Small intestine (tissue), 7 donors: ENCODE data around the gene TMEM44. TPM values are rescaled to one million over a fixed set of nuclear protein-coding genes. Genes with fewer than 3 reads are reported as not detected.
A peak's percentile ranks its signal among the peaks of the same experiment; 100 is the strongest.

Source experiments
- DNase-seq, 2 donors: peaks; one replicate each; pipeline versions ENCODE4 v3.0.0 to v3.0.0-alpha.2; 2013
- FAIRE-seq: peaks from 2 replicates; lab custom pipeline; 2012; peaks lifted over from hg19 to GRCh38; lab: Jason Lieb, UNC
- H3K27ac ChIP-seq, 3 donors: one replicate each; pipeline ENCODE4 v1.5.1; 2013; ENCODE audit warnings: low read length in 2 of 3, mild to moderate bottlenecking in 2 of 3, control low read depth in 1 of 3, inconsistent platforms in 1 of 3, low read depth in 1 of 3, moderate library complexity in 1 of 3
- H3K27me3 ChIP-seq, 3 donors: one replicate each; pipeline ENCODE4 v1.6.1; 2013; ENCODE audit warnings: low read length in 3 of 3, inconsistent platforms in 1 of 3; ENCODE audit not compliant: control insufficient read depth in 3 of 3, insufficient read depth in 3 of 3
- H3K36me3 ChIP-seq, 3 donors: one replicate each; pipeline ENCODE4 v1.6.1; 2013; ENCODE audit warnings: low read length in 3 of 3, inconsistent platforms in 1 of 3, low read depth in 1 of 3, mild to moderate bottlenecking in 1 of 3, moderate library complexity in 1 of 3; ENCODE audit not compliant: control insufficient read depth in 3 of 3, insufficient read depth in 2 of 3
- H3K4me1 ChIP-seq, 3 donors: one replicate each; pipeline ENCODE4 v1.6.1; 2013; ENCODE audit warnings: low read length in 2 of 3, inconsistent platforms in 1 of 3, low read depth in 1 of 3, mild to moderate bottlenecking in 1 of 3, moderate library complexity in 1 of 3; ENCODE audit not compliant: control insufficient read depth in 3 of 3, insufficient read depth in 2 of 3
- H3K4me3 ChIP-seq, 3 donors: one replicate each; pipeline ENCODE4 v1.5.1; 2013; ENCODE audit warnings: low read length in 3 of 3, control low read depth in 1 of 3, inconsistent platforms in 1 of 3, low read depth in 1 of 3, mild to moderate bottlenecking in 1 of 3, moderate library complexity in 1 of 3
- H3K9me3 ChIP-seq, 2 donors: one replicate each; pipeline ENCODE4 v1.6.1; 2013; ENCODE audit warnings: low read depth in 1 of 2, low read length in 1 of 2; ENCODE audit not compliant: control insufficient read depth in 2 of 2, insufficient read depth in 1 of 2
- whole genome bisulfite sequencing, 3 donors: extraction: QIAGEN DNeasy Blood & Tissue Kit; methylation state at CpG; one replicate each; pipeline ENCODE4 v1.1.7; 2013; 5-methylcytosine and 5-hydroxymethylcytosine counted together
- polyA plus RNA-seq, 4 donors: library from polyadenylated mRNA; stranded (reverse) in 3 of 4; unstranded in 1 of 4; fragments of 200-250 nt in 3 of 4; fragments of 120-200 nt in 1 of 4; gene quantifications; one replicate each; pipeline versions ENCODE4 v1.2.1 to v1.2.3, GENCODE V29; 2013
- donor health status: healthy with polysubstance abuse.
- donor health status: control.
- donor health status: control.
- donor health status: Bipolar disorder and iron deficiency.
- donor health status: healthy.

TMEM44 gene
- polyA plus RNA-seq, 4 donors: 2.7 to 17.7 (median 7.9) TPM

DNA sequence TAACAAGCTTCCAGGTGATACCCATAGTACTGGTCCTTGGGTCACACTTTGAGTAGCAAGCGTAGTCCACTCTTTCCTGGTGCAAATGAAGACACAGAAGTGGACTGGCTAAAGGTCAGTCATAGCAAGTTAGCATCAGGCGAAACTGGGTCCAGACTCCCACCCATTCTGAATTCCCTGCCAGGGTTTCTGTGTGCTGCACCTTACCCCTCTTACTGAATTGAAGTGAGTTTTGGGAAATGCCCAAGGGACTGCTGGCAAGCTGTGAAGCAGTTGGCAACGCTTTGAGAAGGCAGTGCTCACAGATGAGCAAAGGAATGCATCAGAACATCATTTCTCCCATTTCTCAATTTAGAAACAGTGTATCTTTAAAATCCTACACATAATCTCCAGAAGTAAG is 40.5 kb upstream of the TMEM44 start:
- Histone ChIP-seq H3K36me3 (peaks cover 0 to 6% (median 0%) of the 10 kb centered on the region in 3 donors), H3K27me3 (peaks cover 0 to 9% (median 0%) of the 10 kb centered on the region in 3 donors), H3K27ac (no peak overlapping the region), H3K4me1 (peaks cover 0 to 11% (median 0%) of the 10 kb centered on the region in 3 donors), H3K9me3 (no peaks in the 10 kb centered on the region), H3K4me3 (no peak overlapping the region)
- no peak for FAIRE-seq
- DNase-seq: no peak
- 64 to 82% (median 76%) methylated on average over 3 of the region's 3 CpGs for WGBS, 3 donors

DNA sequence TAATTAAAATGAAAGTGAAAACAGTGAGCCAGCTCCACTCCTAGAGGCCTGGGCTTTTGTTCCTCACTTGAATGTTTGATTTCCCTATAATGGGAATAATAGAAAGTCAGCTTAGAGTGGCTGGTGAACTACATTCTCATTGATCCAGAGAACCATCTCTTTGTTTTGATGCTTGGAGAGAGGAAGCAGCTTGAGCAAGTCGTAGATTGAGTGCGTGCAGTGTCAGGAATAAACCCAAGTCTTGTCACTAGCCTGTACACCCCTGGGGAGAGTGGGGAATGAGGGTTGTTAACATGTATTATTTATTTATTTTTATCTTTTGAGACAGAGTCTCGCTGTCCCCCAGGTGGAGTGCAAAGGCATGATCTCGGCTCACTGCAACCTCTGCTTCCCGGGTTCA is 39.7 kb upstream of the TMEM44 start:
- DNase-seq: no peak
- Histone ChIP-seq H3K9me3 (no peaks in the 10 kb centered on the region), H3K4me3 (peak overlapping the region in 2 of 3 donors; percentile 71 to 97), H3K27ac (peak overlapping the region; percentile 63 to 94 (median 86)), H3K4me1 (peaks cover 0 to 11% (median 0%) of the 10 kb centered on the region in 3 donors), H3K27me3 (peaks cover 0 to 9% (median 0%) of the 10 kb centered on the region in 3 donors), H3K36me3 (peaks cover 0 to 6% (median 0%) of the 10 kb centered on the region in 3 donors)
- FAIRE-seq: no peak
- 33 to 39% (median 34%) methylated on average over 5 of the region's 5 CpGs for WGBS, 3 donors

- 0 to 1% (median 0%) methylated on average over 57 of the region's 57 CpGs for WGBS, 3 donors
- Histone ChIP-seq H3K4me1 (peaks cover 0 to 11% (median 0%) of the 10 kb centered on the region in 3 donors), H3K27ac (peak within 1 kb of the TSS; percentile 63 to 94 (median 86)), H3K4me3 (peak within 1 kb of the TSS; percentile 71 to 97 (median 88)), H3K27me3 (peaks cover 0 to 9% (median 0%) of the 10 kb centered on the region in 3 donors), H3K9me3 (no peaks in the 10 kb centered on the region), H3K36me3 (peaks cover 0 to 9% (median 0%) of the 10 kb centered on the region in 3 donors)
- DNase-seq (peak; percentile 95 to 99), FAIRE-seq (no peak)
Measured at GRCh38 chr3:194671900-194672808, 38.9 kb upstream of the TMEM44 start, which contains the start of gene LSG1. Gene LSG1 (minus strand): TSS chr3:194672191. CDS start chr3:194672162, 29 bp downstream.

DNA sequence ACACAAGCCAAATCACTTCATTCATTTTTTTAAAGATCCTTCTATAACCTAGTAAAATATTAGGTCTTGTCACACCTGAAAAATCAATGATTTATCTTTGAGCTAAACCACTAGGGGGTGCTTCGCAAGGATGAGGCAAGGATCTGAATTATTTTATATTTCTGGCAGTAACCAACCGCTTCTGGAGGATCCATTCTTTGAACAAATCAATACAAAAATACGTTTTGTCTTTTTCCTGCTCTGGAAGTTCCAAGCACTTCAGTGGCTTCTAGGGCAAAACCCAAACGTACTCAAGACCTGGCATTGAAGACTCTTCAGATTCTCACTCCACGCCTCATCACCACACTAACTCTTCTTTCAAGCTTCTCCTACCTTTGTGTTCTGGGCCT is 38.3 kb upstream of the TMEM44 start:
- Histone ChIP-seq H3K9me3 (no peaks in the 10 kb centered on the region), H3K27ac (peak overlapping the region; percentile 62 to 94 (median 86)), H3K27me3 (peaks cover 0 to 9% (median 0%) of the 10 kb centered on the region in 3 donors), H3K36me3 (peaks cover 0 to 9% (median 2%) of the 10 kb centered on the region in 3 donors), H3K4me3 (peak overlapping the region; percentile 71 to 97 (median 88)), H3K4me1 (peaks cover 0 to 11% (median 0%) of the 10 kb centered on the region in 3 donors)
- FAIRE-seq (no peak), DNase-seq (peak; percentile 54 to 70)
- WGBS, 3 donors: 0% methylated on average over 5 of the region's 5 CpGs

DNA sequence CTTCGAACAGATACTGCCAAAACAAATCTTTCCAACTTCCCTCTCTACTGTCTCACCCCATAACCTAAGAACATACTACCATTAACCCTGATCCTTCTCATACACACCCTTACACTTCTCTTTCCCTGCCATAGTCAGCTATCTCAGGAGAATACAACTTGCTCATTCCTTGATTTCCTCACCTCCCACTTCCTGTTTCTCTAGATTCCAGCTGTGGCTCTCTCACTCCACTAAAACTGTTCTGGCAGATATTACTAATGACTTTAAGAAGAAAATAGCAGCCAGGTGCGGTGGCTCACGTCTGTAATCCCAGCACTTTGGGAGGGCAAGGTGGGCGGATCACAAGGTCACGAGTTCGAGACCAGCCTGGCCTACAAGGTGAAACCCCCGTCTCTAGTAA is 34.1 kb upstream of the TMEM44 start:
- DNase-seq (no peak), FAIRE-seq (no peak)
- Histone ChIP-seq H3K4me1 (peaks cover 0 to 8% (median 0%) of the 10 kb centered on the region in 3 donors), H3K27ac (no peak overlapping the region), H3K27me3 (no peaks in the 10 kb centered on the region), H3K4me3 (no peak overlapping the region), H3K9me3 (no peaks in the 10 kb centered on the region), H3K36me3 (peaks cover 0 to 25% (median 12%) of the 10 kb centered on the region in 3 donors)
- 77 to 86% (median 80%) methylated on average over 7 of the region's 7 CpGs for WGBS, 3 donors

- Histone ChIP-seq H3K27ac (no peak overlapping the region), H3K4me3 (no peak overlapping the region), H3K36me3 (peaks cover 4 to 38% (median 15%) of the 10 kb centered on the region in 3 donors), H3K27me3 (no peaks in the 10 kb centered on the region), H3K9me3 (no peaks in the 10 kb centered on the region), H3K4me1 (no peaks in the 10 kb centered on the region)
- DNase-seq: no peak
- no peak for FAIRE-seq
- 89% methylated on average over 7 of the region's 7 CpGs for WGBS, 3 donors
Measured at GRCh38 chr3:194664857-194665256, 31.6 kb upstream of the TMEM44 start.

GRCh38 chr3:194661946-194662345 is 28.7 kb upstream of the TMEM44 start:
- Histone ChIP-seq H3K4me1 (no peaks in the 10 kb centered on the region), H3K9me3 (no peaks in the 10 kb centered on the region), H3K36me3 (peaks cover 4 to 43% (median 17%) of the 10 kb centered on the region in 3 donors), H3K4me3 (no peak overlapping the region), H3K27me3 (no peaks in the 10 kb centered on the region), H3K27ac (no peak overlapping the region)
- 72 to 77% (median 76%) methylated on average over 6 of the region's 6 CpGs for WGBS, 3 donors
- DNase-seq: no peak
- no peak for FAIRE-seq

GRCh38 chr3:194661374-194661773 is 28.2 kb upstream of the TMEM44 start:
- H3K4me3 ChIP-seq: no peak overlapping the region
- WGBS, 3 donors: 51 to 71% (median 59%) methylated on average over 3 of the region's 3 CpGs
- no peaks in the 10 kb centered on the region for H3K27me3 ChIP-seq
- no peaks in the 10 kb centered on the region for H3K4me1 ChIP-seq
- H3K36me3 ChIP-seq: peaks cover 4 to 43% (median 15%) of the 10 kb centered on the region in 3 donors
- H3K9me3 ChIP-seq: no peaks in the 10 kb centered on the region
- no peak overlapping the region for H3K27ac ChIP-seq
- FAIRE-seq (no peak), DNase-seq (no peak)
